Activated CD4-positive, alpha-beta T cell treated with anti-CD3 and anti-CD28 coated beads for 36 hours (primary cell): ENCODE data around the gene CDK19. TPM values are rescaled to one million over a fixed set of nuclear protein-coding genes. Genes with fewer than 3 reads are reported as not detected.
"Not testable (repeated sequence)": the region's sequence is repeated elsewhere in the genome, so short reads cannot be mapped to it uniquely, and the experiment has no call there.

Experiments used
- ATAC-seq: fragments of 200-7000 bp; cut with Tn5 transposase; one replicate; pipeline ENCODE4 v1.10.0; 2021; ENCODE audit warnings: mild to moderate bottlenecking, moderate library complexity
- CTCF ChIA-PET: fragments of 350-600 bp; sonication (Branson Sonifier 250); formaldehyde crosslinking; loops from one replicate; lab custom pipeline; 2021; ENCODE audit warnings: antibody characterized with exemption; lab: Charles Lee
- POLR2A ChIA-PET: fragments of 350-600 bp; sonication (Branson Sonifier 250); formaldehyde crosslinking; loops from one replicate; lab custom pipeline; 2021; ENCODE audit warnings: antibody characterized with exemption, inconsistent platforms; lab: Charles Lee
- DNase-seq: peaks from one replicate; pipeline ENCODE4 v3.0.0-alpha.2; 2020
- H3K27ac Mint-ChIP-seq: one replicate; pipeline ENCODE4 v1.8.0; 2021; ENCODE audit warnings: mixed read lengths
- H3K27me3 Mint-ChIP-seq: one replicate; pipeline ENCODE4 v1.8.0; 2021; ENCODE audit warnings: mixed read lengths
- H3K36me3 Mint-ChIP-seq: one replicate; pipeline ENCODE4 v1.8.0; 2021; ENCODE audit warnings: low read depth, mixed read lengths
- H3K4me1 Mint-ChIP-seq: one replicate; pipeline ENCODE4 v1.8.0; 2021; ENCODE audit warnings: mixed read lengths
- H3K4me3 Mint-ChIP-seq: one replicate; pipeline ENCODE4 v1.8.0; 2021; ENCODE audit warnings: mild to moderate bottlenecking, moderate library complexity, mixed read lengths
- H3K9me3 Mint-ChIP-seq: one replicate; pipeline ENCODE4 v1.8.0; 2021; ENCODE audit warnings: low read depth, mixed read lengths
- intact Hi-C, 2 experiments: fragments of 100-400 bp; cut with DNase I in 1 of 2; cut with micrococcal nuclease in 1 of 2; formaldehyde crosslinking; loops; one replicate each; pipeline versions ENCODE4 v1.14.2 to v1.15.1; 2022 to 2024; cut with DNase I, micrococcal nuclease
- total RNA-seq, 2 experiments: library from RNA; stranded (reverse); gene quantifications; one replicate each; pipeline ENCODE4 v1.2.3, GENCODE V29; 2021

Gene CDK19
- 10 to 100 TPM; 14.7 to 15.7 TPM for total RNA-seq

- no peaks in the 10 kb centered on the region for H3K9me3 Mint-ChIP-seq
- peak; percentile 99 for DNase-seq
- no peaks in the 10 kb centered on the region for H3K27me3 Mint-ChIP-seq
- no peaks in the 10 kb centered on the region for H3K36me3 Mint-ChIP-seq
- intact Hi-C loops = loop anchor here (1.0 to 10.0 kb wide), 15 partner anchors 59 to 1811 kb away; partner anchors contain the start of genes AMD1 (in 2 of the 2), GTF3C6 (in 2 of the 2), REV3L (in 2 of the 2) and CD164 (in 1 of the 2)
- peaks cover 32% of the 10 kb centered on the region for H3K4me1 Mint-ChIP-seq
- peak; percentile 85 for ATAC-seq
- ChIA-PET POLR2A (interaction anchor here (0.6 to 4.1 kb wide), 15 partner anchors 8 to 1442 kb away, joined by 3 to 231 read pairs (median 4); partner anchors contain the start of genes AMD1, GTF3C6 and RPF2), CTCF (interaction anchor here (0.6 to 3.4 kb wide), 10 partner anchors 9 to 363 kb away, joined by 3 to 14 read pairs (median 4); partner anchors contain the start of genes AMD1, GTF3C6 and RPF2)
- peak within 1 kb of the TSS; percentile 98 for H3K27ac Mint-ChIP-seq
- peak within 1 kb of the TSS; percentile 88 for H3K4me3 Mint-ChIP-seq
Observed at GRCh38 chr6:110815411-110816409, at the start of gene CDK19. Gene CDK19, minus strand, starts transcription at chr6:110815469. Its CDS starts 333 bp downstream, at chr6:110815136.

- DNase-seq (no peak), ATAC-seq (no peak)
- no peaks in the 10 kb centered on the region for H3K36me3 Mint-ChIP-seq
- POLR2A ChIA-PET = no interaction called here
- H3K4me1 Mint-ChIP-seq = peaks cover 7% of the 10 kb centered on the region
- no peaks in the 10 kb centered on the region for H3K27me3 Mint-ChIP-seq
- H3K4me3 Mint-ChIP-seq = no peak overlapping the region
- CTCF ChIA-PET = interaction anchor here (0.6 to 1.3 kb wide), 4 partner anchors 18 to 81 kb away, joined by 3 to 5 read pairs (median 4); partner anchors contain the start of gene CDK19
- intact Hi-C loops = no loop called here
- no peak overlapping the region for H3K27ac Mint-ChIP-seq
- H3K9me3 Mint-ChIP-seq = no peaks in the 10 kb centered on the region
Observed at GRCh38 chr6:110864824-110865223, 49.6 kb upstream of the CDK19 start.

GRCh38 chr6:110859335-110859792 is 44.1 kb upstream of the CDK19 start:
- peak; percentile 10 for DNase-seq
- Mint-ChIP-seq H3K4me3 (no peak overlapping the region), H3K36me3 (no peaks in the 10 kb centered on the region), H3K4me1 (peaks cover 9% of the 10 kb centered on the region), H3K27me3 (no peaks in the 10 kb centered on the region), H3K9me3 (no peaks in the 10 kb centered on the region), H3K27ac (peak overlapping the region; percentile 77)
- intact Hi-C loops = no loop called here
- POLR2A ChIA-PET = no interaction called here
- CTCF ChIA-PET = no interaction called here
- ATAC-seq = peak; percentile 23

GRCh38 chr6:110858562-110859214 is 43.4 kb upstream of the CDK19 start:
- H3K9me3 Mint-ChIP-seq = no peaks in the 10 kb centered on the region
- H3K4me3 Mint-ChIP-seq = no peak overlapping the region

GRCh38 chr6:110858016-110858415 is 42.7 kb upstream of the CDK19 start:
- ChIA-PET CTCF (no interaction called here), POLR2A (no interaction called here)
- H3K9me3 Mint-ChIP-seq = no peaks in the 10 kb centered on the region
- no peaks in the 10 kb centered on the region for H3K36me3 Mint-ChIP-seq
- no peak for ATAC-seq
- H3K27me3 Mint-ChIP-seq = no peaks in the 10 kb centered on the region
- DNase-seq = no peak
- intact Hi-C loops = no loop called here
- H3K4me3 Mint-ChIP-seq = no peak overlapping the region
- no peak overlapping the region for H3K27ac Mint-ChIP-seq
- H3K4me1 Mint-ChIP-seq = peaks cover 9% of the 10 kb centered on the region

More at GRCh38 chr6:110858562-110859214, 43.4 kb upstream of the CDK19 start:
- Mint-ChIP-seq H3K36me3 (no peaks in the 10 kb centered on the region), H3K4me1 (peaks cover 9% of the 10 kb centered on the region), H3K27ac (peak overlapping the region; percentile 77), H3K27me3 (no peaks in the 10 kb centered on the region)
- ChIA-PET CTCF (no interaction called here), POLR2A (no interaction called here)
- ATAC-seq = no peak
- no peak for DNase-seq
- intact Hi-C loops = no loop called here

GRCh38 chr6:110856296-110856695 is 41.0 kb upstream of the CDK19 start:
- H3K36me3 Mint-ChIP-seq = no peaks in the 10 kb centered on the region
- no peak for DNase-seq
- POLR2A ChIA-PET = no interaction called here
- H3K4me3 Mint-ChIP-seq = no peak overlapping the region
- no peaks in the 10 kb centered on the region for H3K27me3 Mint-ChIP-seq
- no peak for ATAC-seq
- no peak overlapping the region for H3K27ac Mint-ChIP-seq
- no peaks in the 10 kb centered on the region for H3K9me3 Mint-ChIP-seq
- H3K4me1 Mint-ChIP-seq = peaks cover 9% of the 10 kb centered on the region
- CTCF ChIA-PET = interaction anchor here (0.6 kb wide), 1 partner anchor 108 kb away, joined by 4 read pairs; no protein-coding TSS in a partner anchor
- intact Hi-C loops = no loop called here

GRCh38 chr6:110853754-110854477 is 38.6 kb upstream of the CDK19 start:
- CTCF ChIA-PET = no interaction called here
- intact Hi-C loops = no loop called here
- H3K9me3 Mint-ChIP-seq = no peaks in the 10 kb centered on the region
- H3K27ac Mint-ChIP-seq = no peak overlapping the region
- no peaks in the 10 kb centered on the region for H3K36me3 Mint-ChIP-seq
- H3K27me3 Mint-ChIP-seq = no peaks in the 10 kb centered on the region
- ATAC-seq (no peak), DNase-seq (no peak)
- POLR2A ChIA-PET = no interaction called here
- no peaks in the 10 kb centered on the region for H3K4me1 Mint-ChIP-seq
- no peak overlapping the region for H3K4me3 Mint-ChIP-seq

- DNase-seq = no peak
- POLR2A ChIA-PET = no interaction called here
- no peak overlapping the region for H3K27ac Mint-ChIP-seq
- H3K4me3 Mint-ChIP-seq = no peak overlapping the region
- no peaks in the 10 kb centered on the region for H3K36me3 Mint-ChIP-seq
- no peaks in the 10 kb centered on the region for H3K4me1 Mint-ChIP-seq
- H3K27me3 Mint-ChIP-seq = no peaks in the 10 kb centered on the region
- no peak for ATAC-seq
- CTCF ChIA-PET = interaction anchor here (0.7 kb wide), 1 partner anchor 58 kb away, joined by 5 read pairs; no protein-coding TSS in a partner anchor
- intact Hi-C loops = no loop called here
- no peaks in the 10 kb centered on the region for H3K9me3 Mint-ChIP-seq
Observed at GRCh38 chr6:110852773-110853172, 37.5 kb upstream of the CDK19 start.

GRCh38 chr6:110849781-110850180 is 34.5 kb upstream of the CDK19 start:
- no peak for DNase-seq
- ChIA-PET CTCF (no interaction called here), POLR2A (no interaction called here)
- no peaks in the 10 kb centered on the region for H3K9me3 Mint-ChIP-seq
- H3K27me3 Mint-ChIP-seq = no peaks in the 10 kb centered on the region
- H3K36me3 Mint-ChIP-seq = no peaks in the 10 kb centered on the region
- no peak overlapping the region for H3K4me3 Mint-ChIP-seq
- H3K27ac Mint-ChIP-seq = no peak overlapping the region
- intact Hi-C loops = no loop called here
- H3K4me1 Mint-ChIP-seq = no peaks in the 10 kb centered on the region
- ATAC-seq = no peak

GRCh38 chr6:110841266-110841665 is 26.0 kb upstream of the CDK19 start:
- CTCF ChIA-PET = no interaction called here
- Mint-ChIP-seq H3K36me3 (no peaks in the 10 kb centered on the region), H3K9me3 (no peaks in the 10 kb centered on the region), H3K27me3 (no peaks in the 10 kb centered on the region), H3K4me3 (no peak overlapping the region), H3K4me1 (no peaks in the 10 kb centered on the region), H3K27ac (no peak overlapping the region)
- POLR2A ChIA-PET = no interaction called here
- ATAC-seq = no peak
- DNase-seq = no peak
- intact Hi-C loops = no loop called here

- H3K36me3 Mint-ChIP-seq, H3K27ac Mint-ChIP-seq, H3K27me3 Mint-ChIP-seq, ATAC-seq, intact Hi-C loops, H3K4me3 Mint-ChIP-seq, H3K4me1 Mint-ChIP-seq, H3K9me3 Mint-ChIP-seq, DNase-seq, CTCF ChIA-PET: not testable (repeated sequence)
- POLR2A ChIA-PET = interaction anchor here (0.6 kb wide), 2 partner anchors 43 to 147 kb away, joined by 3 read pairs; no protein-coding TSS in a partner anchor
Observed at GRCh38 chr6:110835751-110836150, 20.5 kb upstream of the CDK19 start.
